SK-N-MC (cell line): Measurements from ENCODE around the gene ETFA.

Experiments
- EZH2 ChIP-seq: fragments of 200-600 bp; sonication (generic); IDR thresholded peaks from one replicate; pipeline ENCODE4 v1.6.1; 2017; ENCODE audit warnings: antibody characterized with exemption
- FOXP2 ChIP-seq: optimal IDR thresholded peaks from 2 replicates; pipeline ENCODE3; 2011; ENCODE audit warnings: mild to moderate bottlenecking, moderate library complexity; ENCODE audit not compliant: insufficient read depth; ENCODE audit errors: extremely low read length, control extremely low read depth
- POLR2AphosphoS5 ChIP-seq: IDR thresholded peaks from 2 replicates; pipeline ENCODE4 v1.6.1; 2012; ENCODE audit warnings: mild to moderate bottlenecking, low read depth, low read length, borderline replicate concordance

DNA sequence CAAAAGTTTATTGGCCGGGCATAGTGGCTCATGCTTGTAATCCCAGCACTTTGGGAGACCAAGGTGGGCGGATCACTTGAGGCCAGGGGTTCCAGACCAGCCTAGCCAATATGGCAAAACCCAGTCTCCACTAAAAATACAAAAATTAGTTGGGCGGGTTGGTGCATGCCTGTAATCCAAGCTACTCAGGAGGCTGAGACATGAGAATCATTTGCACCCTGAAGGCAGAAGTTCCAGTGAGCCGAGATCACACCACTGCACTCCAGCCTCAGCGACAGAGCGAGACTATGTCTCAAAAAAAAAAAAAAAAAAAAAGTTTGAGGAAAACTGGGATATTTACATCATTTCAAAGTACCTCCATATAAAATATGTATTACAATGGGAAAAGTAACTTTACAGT lies 40.4 kb downstream of the ETFA start:
- TF ChIP-seq EZH2 (no peak), POLR2AphosphoS5 (no peak), FOXP2 (no peak)
